EH (cell line): Measurements from ENCODE around the gene FAM171A1.

Experiments used
- DNase-seq: peaks from one replicate; pipeline ENCODE4 v3.0.0-alpha.2; 2015; ENCODE audit warnings: low read depth

Gene FAM171A1

DNA sequence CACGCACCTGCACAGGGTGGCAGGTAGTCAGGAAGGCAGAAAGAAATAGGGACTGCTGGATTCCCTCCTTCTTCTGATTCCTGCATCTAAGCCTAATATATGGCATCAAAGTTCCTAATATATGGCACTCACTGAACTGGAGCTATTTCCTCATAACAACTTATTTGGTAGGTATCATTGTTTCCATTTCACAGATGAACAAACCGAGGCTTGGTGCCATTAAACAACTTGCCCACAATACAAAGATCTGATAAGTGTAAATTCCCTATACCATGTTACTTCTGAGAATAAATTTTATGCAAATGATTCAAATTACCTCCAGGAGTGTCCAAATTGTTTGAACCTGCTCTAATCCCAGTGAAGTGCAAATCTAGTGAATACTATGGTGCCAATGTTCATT is 2.1 kb upstream of the FAM171A1 start:
- DNase-seq, result no peak

DNA sequence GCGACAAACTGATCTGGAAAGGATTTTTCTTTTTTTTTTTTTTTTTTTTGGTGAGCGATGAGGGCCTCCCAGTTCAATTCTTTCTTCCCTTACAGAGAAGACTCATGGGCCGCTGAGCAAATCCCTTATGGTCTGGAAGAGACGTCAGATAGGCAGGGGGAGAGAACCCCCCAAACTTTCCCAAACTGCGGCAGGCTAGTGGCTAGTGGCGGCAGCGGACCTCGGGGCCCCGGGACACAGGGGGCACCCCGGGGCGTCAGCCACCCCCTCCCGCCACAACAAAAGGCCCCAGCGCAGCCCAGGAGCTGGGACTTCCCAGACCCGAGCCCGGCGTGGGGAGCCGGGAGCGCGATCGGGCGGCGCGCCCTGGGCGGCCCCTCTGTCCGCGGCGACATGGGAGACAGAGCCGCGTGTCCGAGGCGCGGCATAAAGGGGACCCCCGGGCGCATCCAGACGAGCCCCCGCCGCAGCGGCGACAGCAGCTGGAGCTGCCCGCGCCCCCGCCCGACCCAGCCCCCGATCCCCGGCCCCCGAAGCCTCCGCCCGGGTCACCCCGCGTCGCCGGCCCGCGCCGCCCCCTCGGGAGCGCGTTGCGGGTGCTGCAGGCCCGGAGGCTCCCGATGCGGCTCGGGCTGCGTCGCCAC is 755 bp downstream of the FAM171A1 start:
- DNase-seq, result peak; percentile 35

DNA sequence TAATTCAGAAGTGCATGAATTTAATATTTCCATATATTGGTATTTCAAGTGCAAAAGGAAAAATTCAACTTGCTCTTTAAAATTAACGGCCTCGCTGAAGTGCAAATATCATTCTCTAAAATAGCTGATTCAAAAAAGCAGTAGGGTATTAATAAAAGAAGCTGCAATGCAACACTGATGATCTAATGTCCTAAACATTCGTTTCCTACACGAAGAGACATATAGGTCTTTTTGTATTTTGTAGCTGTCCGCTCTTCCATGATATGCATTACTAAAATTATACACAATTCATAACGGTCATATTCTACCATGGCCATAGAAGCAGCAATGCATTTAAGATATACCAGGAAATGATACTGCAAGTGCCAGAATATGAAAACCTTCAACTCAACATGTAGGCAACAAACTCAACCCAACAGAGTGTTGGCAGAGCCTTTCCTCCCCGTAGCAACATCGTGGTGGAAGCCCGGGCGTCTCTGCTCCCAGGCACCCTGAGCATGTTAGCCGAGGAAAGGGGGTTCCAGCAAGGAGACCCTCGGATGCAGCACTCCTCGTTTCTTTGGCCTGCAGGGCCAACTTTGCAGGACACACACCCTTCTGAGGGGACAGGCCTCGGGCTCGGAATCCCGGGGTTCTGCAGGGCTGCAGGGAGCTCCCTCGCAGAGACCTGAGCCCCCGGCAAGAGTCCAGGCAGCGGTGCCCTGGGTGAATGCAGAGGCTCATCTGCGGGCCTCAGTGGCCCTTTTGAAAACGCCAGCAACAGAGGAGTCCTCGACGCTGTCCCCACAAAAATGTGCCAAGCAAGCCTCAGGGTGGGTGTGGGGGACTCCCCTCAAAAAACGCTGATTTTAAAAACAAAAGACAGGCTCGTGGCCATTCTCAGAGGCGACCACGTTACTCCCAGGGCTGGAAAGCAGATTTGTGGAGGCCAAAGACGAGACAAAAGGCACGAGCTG is 1.6 kb downstream of the FAM171A1 start:
- peak; percentile 27 for DNase-seq

DNA sequence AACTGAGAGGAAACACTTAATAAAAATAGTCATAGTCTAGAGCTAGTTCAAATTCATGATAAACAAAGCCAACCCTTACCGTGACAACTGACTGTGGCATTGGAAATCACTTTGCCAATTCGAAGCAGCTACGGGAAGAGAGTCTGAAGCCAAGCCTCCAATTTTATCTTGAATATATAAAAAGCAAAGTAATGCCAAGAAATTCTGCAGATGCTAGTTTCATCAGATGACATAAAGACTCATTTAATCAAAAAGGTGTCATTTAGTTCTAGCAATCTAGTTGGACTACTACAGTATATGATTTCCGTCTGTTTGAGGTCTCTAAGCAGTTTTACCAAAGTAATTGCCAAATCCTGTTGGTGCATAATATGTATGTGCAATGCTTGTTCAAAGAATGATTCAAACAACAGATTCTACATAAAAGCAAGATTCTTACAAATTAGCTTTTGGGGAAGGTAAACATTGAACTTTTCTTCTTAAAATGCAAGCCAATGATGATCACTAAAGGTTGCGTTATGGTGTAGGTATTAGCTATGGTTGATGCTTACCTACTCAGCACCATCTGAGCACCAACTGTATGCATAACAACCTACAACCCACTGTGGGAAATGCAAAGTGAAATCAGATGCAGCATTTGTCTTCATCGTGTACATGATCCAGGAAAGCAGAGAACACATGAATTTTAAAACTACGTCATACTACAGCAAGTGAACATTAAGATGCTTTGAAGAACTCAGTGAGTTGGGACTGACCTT is 2.8 kb downstream of the FAM171A1 start:
- DNase-seq, result no peak

DNA sequence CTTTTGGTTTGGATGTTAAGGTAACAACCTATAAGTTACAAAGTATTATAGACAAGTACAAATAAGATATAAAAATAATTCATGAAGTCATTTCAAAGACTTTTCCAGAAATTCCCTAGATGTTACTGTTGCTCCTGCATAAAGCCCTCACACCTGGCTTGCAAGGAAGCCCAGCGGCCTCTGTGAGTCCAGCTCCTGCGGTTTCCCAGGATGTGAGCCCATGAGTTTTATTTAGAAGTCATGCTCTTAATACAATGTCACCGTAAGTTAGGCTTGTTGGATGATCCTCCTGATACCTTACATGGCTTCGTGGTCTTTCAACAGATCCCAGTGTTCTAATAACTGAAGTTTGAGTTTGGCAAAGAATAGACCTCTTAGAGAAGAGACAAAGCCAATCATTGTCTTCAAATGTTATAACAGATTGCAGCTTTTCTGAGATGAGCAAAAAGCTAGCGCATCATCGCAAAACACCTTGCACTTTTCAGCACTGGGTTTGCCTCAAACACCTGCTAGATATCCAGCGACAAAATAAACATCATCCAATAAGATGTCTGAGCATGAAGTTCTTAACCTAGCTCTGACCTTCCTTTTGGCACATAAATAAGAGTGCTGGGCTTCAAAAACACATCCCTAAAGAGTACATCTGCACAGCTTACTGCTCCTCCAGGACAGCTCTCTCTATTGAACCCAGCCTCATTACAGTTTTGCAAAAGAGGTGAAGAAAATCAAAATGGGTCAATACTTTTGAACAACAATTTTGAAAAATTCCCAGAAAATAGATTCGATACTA is 3.6 kb downstream of the FAM171A1 start:
- DNase-seq, result no peak

DNA sequence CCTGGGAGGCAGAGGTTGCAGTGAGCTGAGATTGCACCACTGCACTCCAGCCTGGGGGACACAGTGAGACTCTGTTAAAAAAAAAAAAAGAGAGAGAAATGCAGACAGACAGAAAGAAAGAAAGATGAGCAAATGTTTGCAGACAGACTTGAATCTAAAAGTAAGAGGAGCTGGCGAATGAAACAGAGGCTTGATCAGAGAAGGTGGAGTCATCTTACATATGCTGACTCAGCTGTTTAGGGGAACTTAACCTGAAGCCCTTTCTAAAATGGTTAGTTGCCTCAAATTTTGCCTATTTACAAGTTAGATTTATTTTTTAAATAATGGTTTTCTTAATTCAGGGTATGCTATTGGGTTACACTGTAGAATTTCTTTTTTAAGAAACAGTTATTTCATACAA is 5.4 kb downstream of the FAM171A1 start:
- no peak for DNase-seq

DNA sequence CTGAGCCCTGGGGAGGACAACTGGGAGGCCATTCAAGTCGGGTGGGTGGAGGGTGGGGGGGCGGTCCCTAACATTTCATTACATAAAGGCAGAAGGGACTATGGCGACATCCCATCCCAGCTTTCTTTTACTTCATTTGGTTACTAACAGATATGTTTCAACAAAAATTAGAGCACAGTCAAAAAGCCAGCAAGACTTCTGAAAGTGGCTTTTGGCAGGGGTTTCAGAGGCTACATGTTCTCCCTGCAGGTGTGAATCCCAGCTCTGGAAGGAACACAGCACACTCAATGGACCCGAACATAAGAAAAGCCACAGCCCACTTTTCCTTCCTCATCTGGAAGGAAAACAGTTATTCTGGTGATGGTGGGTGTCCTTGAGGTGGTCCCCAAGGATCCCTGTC is 7.1 kb downstream of the FAM171A1 start:
- no peak for DNase-seq

DNA sequence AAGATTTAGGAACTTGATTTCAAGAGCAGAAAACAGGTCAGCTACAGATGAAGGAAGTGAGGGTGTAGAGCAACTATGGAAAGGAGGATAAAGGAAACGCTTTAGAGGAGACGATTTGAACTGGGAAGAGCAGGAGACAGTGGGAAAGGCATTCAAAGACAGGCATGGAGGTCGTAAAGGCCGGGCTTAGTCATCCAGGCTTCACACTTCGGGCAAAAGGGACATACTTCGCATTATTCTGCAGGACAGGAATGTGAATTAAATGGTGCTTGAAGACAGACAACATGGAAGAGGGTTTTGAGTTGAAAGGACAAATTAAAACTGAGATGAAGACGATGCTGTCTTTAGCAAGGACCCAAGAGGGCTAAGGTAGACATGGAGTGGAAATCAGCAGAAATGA is 8.1 kb downstream of the FAM171A1 start:
- peak; percentile 93 for DNase-seq

DNA sequence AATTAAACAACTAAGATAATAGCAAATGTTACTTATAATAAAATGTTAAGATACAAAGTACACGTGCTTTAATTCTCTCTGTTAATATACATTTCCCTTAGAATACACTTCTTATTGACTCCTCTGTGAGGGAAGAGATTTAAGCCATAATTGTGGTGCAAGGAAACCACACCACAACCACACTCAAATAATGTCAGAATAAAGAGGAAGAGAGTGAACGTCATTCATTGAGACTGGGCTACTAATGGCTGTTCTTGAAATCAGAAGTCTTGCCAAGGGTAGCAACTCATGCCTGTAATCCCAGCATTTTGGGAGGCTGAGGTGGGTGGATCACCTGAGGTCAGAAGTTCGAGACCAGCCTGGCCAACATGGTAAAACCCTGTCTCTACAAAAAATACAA is 10.0 kb downstream of the FAM171A1 start:
- DNase-seq, result no peak

DNA sequence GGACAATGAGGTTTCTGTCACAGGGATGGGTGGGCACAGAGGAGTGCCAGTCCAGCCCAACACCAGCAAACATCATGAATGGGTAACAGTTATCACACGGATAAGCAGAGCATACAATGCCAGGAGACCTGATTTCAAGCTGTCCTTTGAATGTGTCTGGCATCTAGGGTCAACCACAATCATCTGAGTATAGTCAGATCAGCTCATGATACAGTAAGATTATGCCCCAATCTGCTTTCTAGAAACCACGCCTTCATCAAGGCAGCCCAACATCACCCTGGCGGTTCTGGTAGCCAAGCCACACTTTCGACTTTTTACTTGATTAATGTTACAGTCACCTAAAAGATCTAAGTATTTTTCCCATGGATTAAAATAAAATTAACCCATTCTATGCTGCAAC is 10.5 kb downstream of the FAM171A1 start:
- DNase-seq, result no peak

DNA sequence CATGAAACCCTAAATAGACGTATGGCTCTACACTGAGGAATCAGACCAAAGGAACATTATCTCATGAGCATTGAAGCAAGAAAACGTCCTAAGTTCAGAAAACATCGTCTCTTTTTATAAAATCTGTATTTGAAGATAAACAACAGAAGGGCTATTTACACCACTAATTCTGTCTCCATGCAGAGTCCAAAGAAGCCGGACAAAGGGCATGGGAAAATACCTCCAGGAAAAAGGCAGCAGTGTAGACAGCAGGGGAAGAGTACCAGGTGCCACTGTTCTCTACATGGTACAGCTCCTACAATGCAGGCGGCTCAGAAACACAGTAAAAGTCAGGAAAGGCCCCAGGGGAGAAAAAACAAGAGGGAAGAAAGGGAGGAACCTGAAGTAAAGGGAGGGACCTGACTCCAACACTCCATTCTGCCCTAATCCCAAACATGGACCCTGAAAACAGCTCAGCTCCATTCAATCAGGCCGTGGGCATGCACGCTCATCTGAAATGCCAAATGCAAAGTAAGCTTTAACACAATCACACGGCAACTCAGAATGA is 17.5 kb downstream of the FAM171A1 start:
- no peak for DNase-seq

DNA sequence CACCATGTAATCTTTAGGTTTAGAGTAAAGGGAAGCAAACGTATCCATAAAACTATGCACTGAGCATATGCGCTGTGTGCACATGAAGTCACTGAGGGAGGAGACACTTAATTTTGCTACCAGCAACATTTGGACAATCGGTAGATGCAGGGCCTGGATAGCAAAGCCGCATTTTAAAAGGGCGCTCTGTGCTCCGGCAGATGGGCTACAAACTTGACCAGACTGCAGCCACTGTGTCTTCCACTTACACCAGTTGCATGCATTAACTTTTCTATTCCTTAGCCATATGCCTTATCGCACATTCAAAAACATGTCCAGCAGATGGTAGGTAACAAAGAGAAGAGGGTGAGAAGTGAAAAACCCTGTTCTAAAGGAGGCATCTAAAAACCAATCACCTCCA is 18.3 kb downstream of the FAM171A1 start:
- no peak for DNase-seq

DNA sequence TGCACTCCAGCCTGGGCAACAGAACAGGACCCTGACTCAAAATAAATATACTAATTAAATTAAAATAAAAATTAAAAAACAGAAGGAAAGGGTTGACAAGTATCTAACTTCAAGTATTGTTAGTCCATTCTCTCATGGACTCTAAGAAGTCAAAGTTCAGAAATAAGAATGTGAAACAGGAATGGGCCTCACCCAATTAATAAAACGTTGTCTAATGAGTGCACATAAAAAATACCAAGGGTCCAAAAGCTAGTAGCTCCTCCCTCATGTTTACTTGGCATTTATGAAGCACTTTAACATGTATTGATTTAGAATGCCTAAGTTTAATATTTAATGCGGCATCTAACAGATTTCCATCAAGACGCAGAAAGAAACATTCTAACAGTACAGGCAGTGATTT is 18.9 kb downstream of the FAM171A1 start:
- DNase-seq, result no peak

DNA sequence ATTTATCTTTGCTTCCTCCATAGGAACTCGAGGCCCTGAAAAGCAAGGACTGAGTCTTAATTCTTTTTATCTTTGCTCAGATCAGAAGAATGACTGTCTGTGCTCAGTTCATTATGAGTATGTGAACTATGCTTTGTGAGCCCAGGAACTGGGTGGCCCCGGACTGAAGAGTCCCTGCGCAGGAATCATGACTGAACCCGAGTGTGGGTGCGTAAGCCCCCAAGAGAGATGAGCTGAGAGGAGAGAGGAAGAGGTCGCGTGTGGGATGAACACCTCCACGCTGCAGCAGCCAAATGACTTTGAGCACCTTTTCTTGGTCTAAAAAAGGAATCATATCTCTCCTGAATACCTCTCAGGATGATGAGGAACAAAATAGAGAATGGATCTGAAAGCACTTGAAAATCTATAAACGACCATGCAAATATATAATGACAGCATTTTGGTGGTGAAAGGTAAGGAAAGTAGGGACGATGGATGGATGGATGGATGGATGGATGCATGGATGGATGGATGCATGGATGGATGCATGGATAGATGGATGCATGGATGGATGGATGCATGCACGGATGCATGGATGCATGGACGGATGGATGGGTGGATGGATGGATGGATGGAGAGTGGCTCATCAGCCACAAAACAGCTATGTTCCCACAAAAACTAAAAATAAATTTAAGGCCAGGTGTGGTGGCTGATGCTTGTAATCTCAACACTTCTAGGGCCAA is 19.8 kb downstream of the FAM171A1 start:
- DNase-seq, result no peak

DNA sequence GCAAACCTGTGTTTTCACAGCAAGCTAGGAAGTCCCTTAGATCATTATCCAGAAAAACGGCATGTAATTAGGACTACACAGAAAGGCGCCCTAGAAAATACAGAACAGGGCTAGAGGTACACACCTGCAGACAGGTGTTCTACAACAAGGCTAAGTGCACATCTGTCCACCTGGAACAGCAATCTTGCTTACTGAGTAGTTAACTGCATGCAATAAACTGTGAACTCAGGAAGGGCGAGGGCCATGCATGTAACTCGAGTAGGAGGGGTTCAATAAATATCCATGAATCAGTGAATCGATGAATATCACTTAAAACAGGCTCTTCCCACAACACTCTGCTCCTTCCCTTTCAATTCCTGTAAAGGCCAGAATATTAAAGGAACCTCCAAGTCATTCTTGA is 22.0 kb downstream of the FAM171A1 start:
- DNase-seq, result no peak

DNA sequence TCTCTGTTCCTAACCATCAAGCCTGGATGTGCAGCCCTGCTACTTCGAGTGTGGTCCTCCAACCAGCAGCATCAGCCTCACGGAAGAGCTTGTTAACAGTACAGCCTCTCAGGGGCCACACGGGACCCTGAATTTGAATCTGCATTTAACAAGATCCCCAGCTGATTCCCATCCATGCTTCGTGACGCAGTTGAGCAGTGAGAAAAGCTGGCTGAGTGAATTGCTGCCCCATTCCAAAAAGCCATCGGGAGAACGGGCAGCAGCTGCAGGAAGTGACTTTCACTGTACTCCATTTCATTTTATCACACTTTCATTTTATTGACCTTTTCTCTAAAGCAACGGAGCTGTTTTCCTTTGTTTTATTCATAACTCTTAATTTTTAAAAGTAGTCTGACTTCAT is 22.5 kb downstream of the FAM171A1 start:
- peak; percentile 37 for DNase-seq

DNA sequence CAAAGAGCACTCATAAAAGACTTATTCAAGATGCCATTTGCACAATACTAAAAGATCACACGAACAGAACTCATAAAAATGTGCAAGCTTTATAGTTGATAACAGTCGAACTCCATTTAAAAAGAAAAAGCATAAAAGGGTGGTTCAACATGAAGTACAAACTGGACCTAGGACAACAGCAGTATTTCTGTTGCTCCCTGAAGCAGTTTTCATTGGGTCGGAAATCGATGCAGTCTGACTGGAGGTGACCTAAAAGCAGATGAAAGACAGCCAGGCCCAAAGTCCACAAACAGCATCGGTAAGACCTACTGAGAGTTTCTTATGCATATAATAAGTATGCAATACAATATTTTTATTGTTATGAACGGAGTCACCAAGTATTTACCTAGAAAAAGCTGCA is 23.9 kb downstream of the FAM171A1 start:
- no peak for DNase-seq

DNA sequence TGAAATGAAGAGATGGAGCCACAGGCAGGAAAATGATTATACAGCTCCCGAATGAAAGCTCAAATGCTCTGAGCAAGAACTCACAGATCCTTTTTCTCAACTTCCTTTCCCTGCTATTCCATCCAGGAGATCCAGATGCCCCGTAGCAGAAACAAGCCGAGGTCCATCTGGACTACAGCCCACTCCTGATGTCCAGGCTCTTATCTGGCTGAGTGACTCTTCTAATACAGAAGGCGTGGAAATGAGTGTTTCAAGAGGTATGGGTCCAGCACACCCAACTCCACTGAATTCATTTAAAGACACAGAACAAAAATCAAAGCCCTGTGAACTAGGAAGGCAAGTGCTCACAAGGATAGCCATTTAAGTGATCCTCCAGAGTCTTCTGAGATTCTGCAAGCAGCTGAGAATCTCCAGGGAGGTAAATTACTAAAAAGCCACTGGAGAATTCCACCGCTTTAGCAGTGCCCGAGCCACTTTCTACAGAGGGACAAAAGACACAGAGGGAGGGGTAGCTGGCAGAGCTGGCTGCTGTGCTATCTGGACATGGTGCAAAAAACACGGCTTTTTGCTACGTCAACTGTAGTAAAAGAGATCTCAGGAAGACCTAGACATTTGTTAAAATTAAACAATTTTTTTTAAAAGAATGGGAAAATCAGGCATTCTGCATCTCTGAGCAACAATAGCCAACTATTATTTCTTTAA is 24.5 kb downstream of the FAM171A1 start:
- peak; percentile 42 for DNase-seq

DNA sequence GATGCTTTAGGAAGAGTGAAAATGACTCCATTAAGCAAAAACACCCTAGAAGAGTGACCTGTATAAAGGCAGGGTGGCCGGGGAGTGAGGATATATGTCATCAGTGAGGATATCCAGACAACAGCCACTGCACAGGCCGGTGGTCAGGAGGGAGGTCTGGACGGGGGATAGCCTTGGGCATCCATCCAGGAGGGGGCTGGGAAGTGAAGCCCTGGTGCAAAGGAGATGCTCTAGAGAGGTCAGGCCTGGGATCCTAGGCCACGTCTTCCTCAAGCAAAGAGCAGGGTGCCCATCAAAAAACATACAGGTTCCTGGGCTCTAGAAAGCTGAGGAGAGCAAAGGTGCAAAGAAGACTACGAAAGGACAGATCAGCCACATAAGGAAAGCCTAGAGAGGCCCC is 25.6 kb downstream of the FAM171A1 start:
- DNase-seq, result no peak

DNA sequence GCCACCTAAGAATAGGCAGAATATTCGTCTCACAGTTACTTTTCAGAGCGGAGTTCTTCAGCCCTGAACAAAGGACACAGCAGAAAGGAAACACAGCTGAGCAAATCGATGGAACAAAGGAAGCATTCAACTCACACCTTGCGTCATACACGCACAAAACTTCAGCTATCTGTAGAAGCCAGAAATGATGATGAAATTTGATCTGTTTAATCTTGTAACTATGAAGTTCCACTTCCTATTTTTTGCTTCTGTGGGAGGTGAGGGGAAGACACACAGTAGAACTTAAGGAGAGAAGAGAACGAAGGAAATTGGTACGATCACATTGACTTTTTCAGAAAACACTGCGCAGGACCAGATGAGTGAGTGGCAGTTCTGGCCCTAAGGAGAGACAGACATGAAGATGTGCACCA is 26.2 kb downstream of the FAM171A1 start:
- peak; percentile 9 for DNase-seq
